H1 (cell line): ENCODE data around the gene PLCB3.

ENCODE experiments used
- BRCA1 ChIP-seq: IDR thresholded peaks from 2 replicates; pipeline ENCODE4 v1.6.1; 2012; ENCODE audit warnings: low read depth, low read length, improper control_type of control experiment
- KDM5A ChIP-seq: fragments of 200-600 bp; IDR thresholded peaks from 2 replicates; pipeline ENCODE4 v1.7.1; 2012; ENCODE audit warnings: mild to moderate bottlenecking, low read length, inconsistent platforms, mixed read lengths

DNA sequence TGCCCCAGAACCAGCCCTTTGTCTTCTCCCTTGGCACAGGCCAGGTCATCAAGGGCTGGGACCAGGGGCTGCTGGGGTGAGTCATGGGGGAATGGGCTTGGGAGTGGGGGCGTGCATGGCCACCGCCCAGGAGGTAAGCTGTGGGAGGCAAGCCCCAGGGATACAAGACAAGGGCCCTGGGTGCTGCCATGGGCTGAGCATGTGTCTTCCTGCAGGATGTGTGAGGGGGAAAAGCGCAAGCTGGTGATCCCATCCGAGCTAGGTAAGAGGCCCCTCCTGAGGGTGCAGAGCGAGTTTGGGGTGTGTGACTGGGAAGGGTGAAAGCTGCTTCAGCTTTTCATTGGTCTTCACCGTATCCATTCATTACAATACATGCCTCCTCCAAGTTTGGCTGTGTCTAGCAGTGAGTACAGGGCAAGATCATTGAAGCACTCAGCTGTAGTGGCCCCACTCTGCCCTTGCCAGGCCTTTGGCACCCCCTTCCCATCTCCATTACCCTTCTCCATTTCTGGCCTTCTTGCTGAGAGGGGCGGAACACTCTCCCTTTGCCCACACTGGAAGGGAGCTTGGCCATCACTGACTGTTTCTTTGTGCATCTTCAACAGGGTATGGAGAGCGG, 8.0 kb upstream of the PLCB3 start:
- TF ChIP-seq KDM5A, result no peak
- TF ChIP-seq BRCA1, result no peak
